ENCODE results near the gene KIF26B. TPM values are rescaled to one million over a fixed set of nuclear protein-coding genes. Genes with fewer than 3 reads are reported as not detected.

KIF26B gene
- polyA plus RNA-seq, 1 donor from 2014 or later: 6.3 TPM

DNA sequence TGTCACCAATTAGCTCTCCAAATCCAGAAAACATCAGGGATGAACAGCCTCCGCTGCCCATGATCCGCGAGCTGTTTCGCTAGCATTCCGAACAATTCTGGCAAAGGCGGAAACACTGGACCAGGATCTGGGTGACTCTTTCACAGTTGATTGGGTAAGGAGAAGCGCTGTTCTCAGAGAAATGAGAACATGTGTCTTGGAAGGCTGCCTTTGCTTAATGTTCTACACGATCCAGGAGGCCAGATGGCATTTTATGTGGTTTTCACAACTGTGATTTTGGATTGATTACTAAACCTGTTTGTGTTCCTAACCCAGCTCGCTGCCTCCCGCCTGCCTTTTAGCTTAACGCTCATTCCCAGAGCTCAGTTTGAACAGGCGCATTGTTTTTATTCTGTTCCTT lies 144.0 kb downstream of the KIF26B start:
- Histone ChIP-seq H3K27ac (ENCODE audit: low read length) (no peak overlapping the region), H3K4me2 (ENCODE audit: low read length) (no peak overlapping the region)

DNA sequence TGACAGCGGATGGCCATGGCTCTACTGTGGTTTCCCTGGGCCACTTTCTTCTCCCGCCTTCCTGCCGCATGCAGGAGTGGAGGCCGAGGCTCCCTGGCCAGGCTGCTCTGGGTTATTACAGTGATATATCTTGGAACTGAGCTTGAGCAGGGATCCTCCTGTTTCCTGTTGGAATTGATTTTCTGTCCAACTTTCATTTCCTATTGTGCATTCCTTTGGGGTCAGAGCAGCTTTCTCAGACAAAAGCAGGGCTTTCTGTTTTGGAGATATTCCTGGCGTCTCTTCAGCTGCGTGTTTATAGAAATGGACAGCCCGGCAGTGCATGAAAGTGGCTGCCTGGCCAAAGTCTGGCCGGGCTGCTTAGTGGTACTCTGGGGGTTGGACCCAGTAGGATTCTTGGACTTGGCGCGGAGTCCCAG lies 146.4 kb downstream of the KIF26B start:
- Histone ChIP-seq H3K27me3 (ENCODE audit: insufficient read depth, low read depth, low read length) (no peaks in the 10 kb centered on the region), H3K9me3 (ENCODE audit: low read length) (no peaks in the 10 kb centered on the region), H4K20me1 (ENCODE audit: insufficient read depth) (no peaks in the 10 kb centered on the region), H3K79me2 (replicated peaks; ENCODE audit: insufficient read depth, low read length) (no peaks in the 10 kb centered on the region), H3K27ac (ENCODE audit: low read length) (no peak overlapping the region), H3K36me3 (ENCODE audit: insufficient read depth, low read length) (no peaks in the 10 kb centered on the region), H3K9ac (ENCODE audit: low read length) (no peak overlapping the region), H3K4me3 (ENCODE audit: low read length) (no peak overlapping the region), H2AFZ (ENCODE audit: low read depth, low read length) (no peak overlapping the region), H3K9me2 (ENCODE audit: insufficient read depth, low read length) (no peaks in the 10 kb centered on the region), H3K4me2 (ENCODE audit: low read length) (no peak overlapping the region), H3F3A (ENCODE audit: insufficient read depth, low read length, poor library complexity, severe bottlenecking) (no peaks in the 10 kb centered on the region)
- no peak for TF ChIP-seq POLR2AphosphoS5 (IDR thresholded peaks at IDR 0.05)
- TF ChIP-seq EZH2 (IDR thresholded peaks at IDR 0.05; ENCODE audit: borderline replicate concordance, insufficient read depth, low read length, poor library complexity, severe bottlenecking): no peak
- no peak for TF ChIP-seq MXI1 (conservative IDR thresholded peaks at IDR 0.05; ENCODE audit: poor library complexity, severe bottlenecking)
- TF ChIP-seq, protein P1, sequence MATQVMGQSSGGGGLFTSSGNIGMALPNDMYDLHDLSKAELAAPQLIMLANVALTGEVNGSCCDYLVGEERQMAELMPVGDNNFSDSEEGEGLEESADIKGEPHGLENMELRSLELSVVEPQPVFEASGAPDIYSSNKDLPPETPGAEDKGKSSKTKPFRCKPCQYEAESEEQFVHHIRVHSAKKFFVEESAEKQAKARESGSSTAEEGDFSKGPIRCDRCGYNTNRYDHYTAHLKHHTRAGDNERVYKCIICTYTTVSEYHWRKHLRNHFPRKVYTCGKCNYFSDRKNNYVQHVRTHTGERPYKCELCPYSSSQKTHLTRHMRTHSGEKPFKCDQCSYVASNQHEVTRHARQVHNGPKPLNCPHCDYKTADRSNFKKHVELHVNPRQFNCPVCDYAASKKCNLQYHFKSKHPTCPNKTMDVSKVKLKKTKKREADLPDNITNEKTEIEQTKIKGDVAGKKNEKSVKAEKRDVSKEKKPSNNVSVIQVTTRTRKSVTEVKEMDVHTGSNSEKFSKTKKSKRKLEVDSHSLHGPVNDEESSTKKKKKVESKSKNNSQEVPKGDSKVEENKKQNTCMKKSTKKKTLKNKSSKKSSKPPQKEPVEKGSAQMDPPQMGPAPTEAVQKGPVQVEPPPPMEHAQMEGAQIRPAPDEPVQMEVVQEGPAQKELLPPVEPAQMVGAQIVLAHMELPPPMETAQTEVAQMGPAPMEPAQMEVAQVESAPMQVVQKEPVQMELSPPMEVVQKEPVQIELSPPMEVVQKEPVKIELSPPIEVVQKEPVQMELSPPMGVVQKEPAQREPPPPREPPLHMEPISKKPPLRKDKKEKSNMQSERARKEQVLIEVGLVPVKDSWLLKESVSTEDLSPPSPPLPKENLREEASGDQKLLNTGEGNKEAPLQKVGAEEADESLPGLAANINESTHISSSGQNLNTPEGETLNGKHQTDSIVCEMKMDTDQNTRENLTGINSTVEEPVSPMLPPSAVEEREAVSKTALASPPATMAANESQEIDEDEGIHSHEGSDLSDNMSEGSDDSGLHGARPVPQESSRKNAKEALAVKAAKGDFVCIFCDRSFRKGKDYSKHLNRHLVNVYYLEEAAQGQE (IDR thresholded peaks at IDR 0.05; ENCODE audit: borderline replicate concordance): no peak
- TF ChIP-seq, protein P2, sequence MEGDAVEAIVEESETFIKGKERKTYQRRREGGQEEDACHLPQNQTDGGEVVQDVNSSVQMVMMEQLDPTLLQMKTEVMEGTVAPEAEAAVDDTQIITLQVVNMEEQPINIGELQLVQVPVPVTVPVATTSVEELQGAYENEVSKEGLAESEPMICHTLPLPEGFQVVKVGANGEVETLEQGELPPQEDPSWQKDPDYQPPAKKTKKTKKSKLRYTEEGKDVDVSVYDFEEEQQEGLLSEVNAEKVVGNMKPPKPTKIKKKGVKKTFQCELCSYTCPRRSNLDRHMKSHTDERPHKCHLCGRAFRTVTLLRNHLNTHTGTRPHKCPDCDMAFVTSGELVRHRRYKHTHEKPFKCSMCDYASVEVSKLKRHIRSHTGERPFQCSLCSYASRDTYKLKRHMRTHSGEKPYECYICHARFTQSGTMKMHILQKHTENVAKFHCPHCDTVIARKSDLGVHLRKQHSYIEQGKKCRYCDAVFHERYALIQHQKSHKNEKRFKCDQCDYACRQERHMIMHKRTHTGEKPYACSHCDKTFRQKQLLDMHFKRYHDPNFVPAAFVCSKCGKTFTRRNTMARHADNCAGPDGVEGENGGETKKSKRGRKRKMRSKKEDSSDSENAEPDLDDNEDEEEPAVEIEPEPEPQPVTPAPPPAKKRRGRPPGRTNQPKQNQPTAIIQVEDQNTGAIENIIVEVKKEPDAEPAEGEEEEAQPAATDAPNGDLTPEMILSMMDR (IDR thresholded peaks at IDR 0.05; ENCODE audit: poor library complexity, severe bottlenecking): no peak
- TF ChIP-seq RAD21 (conservative IDR thresholded peaks at IDR 0.05): no peak
- no peak for TF ChIP-seq EP300 (conservative IDR thresholded peaks at IDR 0.05; ENCODE audit: poor library complexity, severe bottlenecking)
- TF ChIP-seq SMC3 (conservative IDR thresholded peaks at IDR 0.05; ENCODE audit: poor library complexity): no peak
- no peak for TF ChIP-seq TAF1 (IDR thresholded peaks at IDR 0.05; ENCODE audit: low read depth)

More for the DNA sequence above, 144.0 kb downstream of the KIF26B start:
- Histone ChIP-seq H2AFZ (ENCODE audit: low read depth, low read length) (no peak overlapping the region), H3K9me3 (ENCODE audit: low read length) (no peaks in the 10 kb centered on the region), H3K4me3 (ENCODE audit: low read length) (no peak overlapping the region), H4K20me1 (ENCODE audit: insufficient read depth) (no peaks in the 10 kb centered on the region), H3K79me2 (replicated peaks; ENCODE audit: insufficient read depth, low read length) (no peaks in the 10 kb centered on the region), H3K27me3 (ENCODE audit: insufficient read depth, low read depth, low read length) (no peaks in the 10 kb centered on the region), H3K36me3 (ENCODE audit: insufficient read depth, low read length) (no peaks in the 10 kb centered on the region), H3F3A (ENCODE audit: insufficient read depth, low read length, poor library complexity, severe bottlenecking) (no peaks in the 10 kb centered on the region), H3K9ac (ENCODE audit: low read length) (no peak overlapping the region), H3K9me2 (ENCODE audit: insufficient read depth, low read length) (no peaks in the 10 kb centered on the region)
- TF ChIP-seq, protein P1 (IDR thresholded peaks at IDR 0.05; ENCODE audit: borderline replicate concordance): no peak
- TF ChIP-seq EP300 (conservative IDR thresholded peaks at IDR 0.05; ENCODE audit: poor library complexity, severe bottlenecking): no peak

All from neural cell (in vitro differentiated cells).